Measurements from ENCODE around the gene KCNQ5. TPM values are rescaled to one million over a fixed set of nuclear protein-coding genes. Genes with fewer than 3 reads are reported as not detected.

KCNQ5 gene
- total RNA-seq, 6 experiments from 2014 or later = 16.3 to 35.5 (median 20.2) TPM

DNA sequence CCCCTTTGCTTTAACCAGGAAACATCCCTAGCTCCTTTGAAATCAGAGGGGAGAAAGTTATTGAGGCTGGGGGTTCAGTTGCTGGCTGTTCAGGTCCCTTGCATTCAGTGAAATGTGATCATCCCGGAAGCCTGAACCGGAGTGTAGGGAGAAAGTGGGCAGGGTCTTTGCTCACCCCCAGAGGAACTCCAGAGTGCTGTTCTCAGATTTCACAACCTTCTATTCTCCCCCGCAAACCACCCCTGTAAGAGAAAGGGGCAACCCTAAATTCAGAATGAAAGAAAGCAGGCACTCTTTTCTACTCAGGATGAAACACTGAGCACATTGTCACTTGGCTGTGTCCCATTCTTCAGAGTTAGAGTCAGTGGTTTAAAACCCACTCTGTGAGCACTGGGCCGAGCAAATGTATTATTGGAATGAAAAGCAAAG is 463.6 kb downstream of the KCNQ5 start:
- Mint-ChIP-seq H3K27me3 (ENCODE audit: insufficient read depth) (peaks cover 2% of the 10 kb centered on the region; the same call in 1 of the 2 replicates), H3K9me3 (no peaks in the 10 kb centered on the region), H3K4me1 (ENCODE audit: low read depth) (peaks cover 42% of the 10 kb centered on the region), H3K4me3 (no peak overlapping the region), H3K27ac (no peak overlapping the region), H3K36me3 (ENCODE audit: low read depth) (peaks cover 28% of the 10 kb centered on the region)
- TF ChIP-seq, protein P1, sequence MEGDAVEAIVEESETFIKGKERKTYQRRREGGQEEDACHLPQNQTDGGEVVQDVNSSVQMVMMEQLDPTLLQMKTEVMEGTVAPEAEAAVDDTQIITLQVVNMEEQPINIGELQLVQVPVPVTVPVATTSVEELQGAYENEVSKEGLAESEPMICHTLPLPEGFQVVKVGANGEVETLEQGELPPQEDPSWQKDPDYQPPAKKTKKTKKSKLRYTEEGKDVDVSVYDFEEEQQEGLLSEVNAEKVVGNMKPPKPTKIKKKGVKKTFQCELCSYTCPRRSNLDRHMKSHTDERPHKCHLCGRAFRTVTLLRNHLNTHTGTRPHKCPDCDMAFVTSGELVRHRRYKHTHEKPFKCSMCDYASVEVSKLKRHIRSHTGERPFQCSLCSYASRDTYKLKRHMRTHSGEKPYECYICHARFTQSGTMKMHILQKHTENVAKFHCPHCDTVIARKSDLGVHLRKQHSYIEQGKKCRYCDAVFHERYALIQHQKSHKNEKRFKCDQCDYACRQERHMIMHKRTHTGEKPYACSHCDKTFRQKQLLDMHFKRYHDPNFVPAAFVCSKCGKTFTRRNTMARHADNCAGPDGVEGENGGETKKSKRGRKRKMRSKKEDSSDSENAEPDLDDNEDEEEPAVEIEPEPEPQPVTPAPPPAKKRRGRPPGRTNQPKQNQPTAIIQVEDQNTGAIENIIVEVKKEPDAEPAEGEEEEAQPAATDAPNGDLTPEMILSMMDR (IDR thresholded peaks at IDR 0.05) = no peak
- no peak for DNase-seq

- Mint-ChIP-seq H3K4me3 (no peak overlapping the region), H3K9me3 (no peaks in the 10 kb centered on the region), H3K36me3 (ENCODE audit: low read depth) (peaks cover 39% of the 10 kb centered on the region), H3K27ac (no peak overlapping the region), H3K27me3 (ENCODE audit: insufficient read depth) (peaks cover 2% of the 10 kb centered on the region; the same call in 1 of the 2 replicates), H3K4me1 (ENCODE audit: low read depth) (peaks cover 29% of the 10 kb centered on the region)
- DNase-seq = no peak
- TF ChIP-seq, protein P1 (IDR thresholded peaks at IDR 0.05) = no peak
Measured at GRCh38 chr6:73086726-73087125, 464.9 kb downstream of the KCNQ5 start.

DNA sequence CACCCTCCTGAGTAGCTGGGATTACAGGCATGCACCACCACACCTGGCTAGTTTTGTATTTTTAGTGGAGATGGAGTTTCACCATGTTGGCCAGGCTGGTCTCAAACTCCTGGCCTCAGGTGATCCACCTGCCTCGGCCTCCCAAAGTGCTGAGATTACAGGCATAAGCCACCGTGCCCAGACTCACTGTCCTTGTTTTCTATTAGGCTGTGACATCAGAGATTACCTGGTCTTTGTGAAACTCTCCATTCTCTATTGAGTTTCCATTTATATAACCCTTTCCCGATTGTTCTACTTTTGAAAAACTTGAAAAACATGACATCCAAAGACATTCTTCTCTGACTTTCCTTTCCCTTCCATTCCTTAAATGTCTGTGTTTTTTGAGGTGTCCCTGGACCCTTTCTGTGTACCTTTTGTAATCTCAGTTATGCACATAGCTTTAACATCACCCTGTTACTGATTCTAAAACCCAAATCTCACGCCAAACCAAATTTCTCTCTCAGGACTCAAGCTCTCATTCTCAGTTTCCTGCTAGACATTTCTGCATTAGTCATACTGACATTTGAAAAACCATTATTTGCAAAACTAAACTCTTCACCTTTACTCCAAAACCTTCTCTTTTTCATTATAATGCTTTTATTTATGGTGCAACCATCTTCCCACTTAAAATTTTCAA is 466.4 kb downstream of the KCNQ5 start:
- Mint-ChIP-seq H3K27me3 (ENCODE audit: insufficient read depth) (peaks cover 2% of the 10 kb centered on the region; the same call in 1 of the 2 replicates), H3K9me3 (no peaks in the 10 kb centered on the region), H3K4me3 (no peak overlapping the region), H3K27ac (no peak overlapping the region), H3K36me3 (ENCODE audit: low read depth) (peaks cover 49% of the 10 kb centered on the region), H3K4me1 (ENCODE audit: low read depth) (peaks cover 19% of the 10 kb centered on the region)
- no peak for DNase-seq
- TF ChIP-seq, protein P1 (IDR thresholded peaks at IDR 0.05) = no peak

GRCh38 chr6:73104921-73105320 is 483.1 kb downstream of the KCNQ5 start:
- no peak overlapping the region for H3K4me3 Mint-ChIP-seq
- H3K36me3 Mint-ChIP-seq (ENCODE audit: low read depth) = peaks cover 45% of the 10 kb centered on the region
- DNase-seq = no peak
- TF ChIP-seq, protein P1 (IDR thresholded peaks at IDR 0.05) = no peak
- H3K27ac Mint-ChIP-seq = no peak overlapping the region
- peaks cover 5% of the 10 kb centered on the region; the same call in 1 of the 2 replicates for H3K9me3 Mint-ChIP-seq
- peaks cover 17% of the 10 kb centered on the region for H3K4me1 Mint-ChIP-seq (ENCODE audit: low read depth)
- H3K27me3 Mint-ChIP-seq (ENCODE audit: insufficient read depth) = peaks cover 3% of the 10 kb centered on the region; the same call in 1 of the 2 replicates

- DNase-seq = no peak
- Mint-ChIP-seq H3K27ac (no peak overlapping the region), H3K9me3 (peaks cover 3% of the 10 kb centered on the region; the same call in 1 of the 2 replicates), H3K36me3 (ENCODE audit: low read depth) (peaks cover 35% of the 10 kb centered on the region), H3K4me1 (ENCODE audit: low read depth) (peaks cover 18% of the 10 kb centered on the region), H3K4me3 (no peak overlapping the region), H3K27me3 (ENCODE audit: insufficient read depth) (no peaks in the 10 kb centered on the region)
- TF ChIP-seq, protein P1 (IDR thresholded peaks at IDR 0.05) = no peak
Measured at GRCh38 chr6:73107016-73107415, 485.2 kb downstream of the KCNQ5 start.

Measured in HFFc6 (cell line).